ENCODE measurements around the gene CNTN6.

DNA sequence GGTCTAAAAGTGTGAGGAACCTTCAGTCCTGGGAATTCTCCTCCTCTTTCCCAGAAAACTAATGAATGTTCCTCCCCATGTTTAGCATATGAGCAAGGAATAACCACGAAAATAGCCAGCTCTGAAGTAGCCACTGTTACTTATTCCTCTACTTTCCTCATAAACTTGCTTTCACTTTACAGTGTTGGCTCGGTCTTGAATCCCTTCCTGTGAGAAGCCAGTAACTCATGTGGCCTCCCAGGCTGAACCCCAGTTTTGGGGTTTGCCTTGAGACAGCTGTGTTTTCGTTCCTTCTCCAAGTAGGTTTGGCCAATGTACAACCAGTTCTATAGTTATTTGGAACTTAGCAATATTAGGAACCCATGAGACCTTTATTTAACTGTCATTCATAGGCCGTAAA, 195.0 kb downstream of the CNTN6 start:
- TF ChIP-seq CTCF (IDR thresholded peaks at IDR 0.05) = no peak
- no peak for TF ChIP-seq POLR2A (IDR thresholded peaks at IDR 0.05)
